HG03066 (cell line): ENCODE data around the gene FNTB.
"Not testable (repeated sequence)": the region's sequence is repeated elsewhere in the genome, so short reads cannot be mapped to it uniquely, and the experiment has no call there.

Experiments
- ATAC-seq: cut with Tn5 transposase; IDR thresholded peaks from one replicate; pipeline ENCODE4 v1.9.1; 2021; ENCODE audit warnings: low read depth; ENCODE audit not compliant: unreplicated experiment

Gene FNTB

GRCh38 chr14:65010211-65010931 lies 23.7 kb downstream of the FNTB start:
- no peak for ATAC-seq

GRCh38 chr14:65011538-65011937 lies 24.8 kb downstream of the FNTB start:
- no peak for ATAC-seq

GRCh38 chr14:65012353-65012752 lies 25.7 kb downstream of the FNTB start:
- no peak for ATAC-seq

- no peak for ATAC-seq
Measured at GRCh38 chr14:65015391-65015790, 28.7 kb downstream of the FNTB start.

GRCh38 chr14:65016471-65016870 lies 29.8 kb downstream of the FNTB start:
- no peak for ATAC-seq

GRCh38 chr14:65019944-65020566 lies 33.4 kb downstream of the FNTB start:
- no peak for ATAC-seq

- no peak for ATAC-seq
Measured at GRCh38 chr14:65024957-65025356, 38.3 kb downstream of the FNTB start.

GRCh38 chr14:65025818-65026217 lies 39.1 kb downstream of the FNTB start:
- no peak for ATAC-seq

GRCh38 chr14:65026526-65026925 lies 39.8 kb downstream of the FNTB start:
- no peak for ATAC-seq

- no peak for ATAC-seq
Measured at GRCh38 chr14:65027127-65027799, 40.6 kb downstream of the FNTB start.

- no peak for ATAC-seq
Measured at GRCh38 chr14:65028937-65029336, 42.2 kb downstream of the FNTB start.

- ATAC-seq = not testable (repeated sequence)
Measured at GRCh38 chr14:65031321-65031720, 44.6 kb downstream of the FNTB start.

- no peak for ATAC-seq
Measured at GRCh38 chr14:65032319-65032718, 45.6 kb downstream of the FNTB start.

GRCh38 chr14:65033181-65033580 lies 46.5 kb downstream of the FNTB start:
- no peak for ATAC-seq

- ATAC-seq = no peak
Measured at GRCh38 chr14:65034021-65034420, 47.3 kb downstream of the FNTB start.

- ATAC-seq = no peak
Measured at GRCh38 chr14:65035049-65035448, 48.4 kb downstream of the FNTB start.

GRCh38 chr14:65038966-65039365 lies 52.3 kb downstream of the FNTB start:
- no peak for ATAC-seq

GRCh38 chr14:65040666-65041433 lies 54.2 kb downstream of the FNTB start:
- no peak for ATAC-seq

GRCh38 chr14:65041434-65041915 lies 54.8 kb downstream of the FNTB start:
- ATAC-seq = no peak

GRCh38 chr14:65042296-65042695 lies 55.6 kb downstream of the FNTB start:
- ATAC-seq = no peak
